Measurements from ENCODE around the gene WBP1L.

WBP1L gene

GRCh38 chr10:102764470-102765161 is 20.9 kb downstream of the WBP1L start:
- no peak for DNase-seq (ENCODE audit: low read depth)
- H3K4me3 ChIP-seq (ENCODE audit: low read depth, low read length): no peak overlapping the region

GRCh38 chr10:102765336-102765735 is 21.6 kb downstream of the WBP1L start:
- TF ChIP-seq CTCF (IDR thresholded peaks at IDR 0.05; ENCODE audit: low read depth, low read length, missing control alignments): no peak
- DNase-seq (ENCODE audit: low read depth): no peak
- no peak overlapping the region for H3K4me3 ChIP-seq (ENCODE audit: low read depth, low read length)

More at GRCh38 chr10:102764470-102765161, 20.9 kb downstream of the WBP1L start:
- TF ChIP-seq CTCF (IDR thresholded peaks at IDR 0.05; ENCODE audit: low read depth, low read length, missing control alignments): no peak

- no peak for DNase-seq (ENCODE audit: low read depth)
- TF ChIP-seq CTCF (IDR thresholded peaks at IDR 0.05; ENCODE audit: low read depth, low read length, missing control alignments): no peak
- H3K4me3 ChIP-seq (ENCODE audit: low read depth, low read length): no peak overlapping the region
Measured at GRCh38 chr10:102767428-102768160, 23.8 kb downstream of the WBP1L start.

GRCh38 chr10:102769375-102770107 is 25.8 kb downstream of the WBP1L start:
- H3K4me3 ChIP-seq (ENCODE audit: low read depth, low read length): no peak overlapping the region
- DNase-seq (ENCODE audit: low read depth): no peak
- no peak for TF ChIP-seq CTCF (IDR thresholded peaks at IDR 0.05; ENCODE audit: low read depth, low read length, missing control alignments)

GRCh38 chr10:102770108-102770482 is 26.3 kb downstream of the WBP1L start:
- TF ChIP-seq CTCF (IDR thresholded peaks at IDR 0.05; ENCODE audit: low read depth, low read length, missing control alignments): no peak
- no peak for DNase-seq (ENCODE audit: low read depth)
- no peak overlapping the region for H3K4me3 ChIP-seq (ENCODE audit: low read depth, low read length)

- no peak overlapping the region for H3K4me3 ChIP-seq (ENCODE audit: low read depth, low read length)
- no peak for DNase-seq (ENCODE audit: low read depth)
- TF ChIP-seq CTCF (IDR thresholded peaks at IDR 0.05; ENCODE audit: low read depth, low read length, missing control alignments): no peak
Measured at GRCh38 chr10:102770792-102771191, 27.0 kb downstream of the WBP1L start.

Data from GM12864 (cell line).